PC-9 (cell line): ENCODE results near the gene YWHAB. TPM values are rescaled to one million over a fixed set of nuclear protein-coding genes. Genes with fewer than 3 reads are reported as not detected.

Experiments
- BruUV-seq: library from RNA; stranded (reverse); fragments of 400-500 nt; replicated peaks from 2 replicates; lab custom pipeline; 2021; lab: Mats Ljungman, UMichigan
- CTCF ChIA-PET: fragments of 300-600 bp; sonication (Branson Sonifier 250); formaldehyde crosslinking; loops from one replicate; lab custom pipeline; 2022; ENCODE audit warnings: antibody characterized with exemption; lab: Charles Lee
- POLR2A ChIA-PET: fragments of 300-600 bp; sonication (Branson Sonifier 250); formaldehyde crosslinking; loops from one replicate; lab custom pipeline; 2022; ENCODE audit warnings: antibody characterized with exemption; ENCODE audit not compliant: unreplicated experiment; lab: Charles Lee
- DNase-seq, 2 experiments: peaks; one replicate each; pipeline versions ENCODE4 v3.0.0 to v3.0.0-alpha.2; 2015 to 2022; ENCODE audit warnings: mixed read lengths in 1 of 2
- H2AFZ ChIP-seq: fragments of 200-600 bp; sonication (generic); 2 replicates; pipeline ENCODE4 v1.8.1; 2017; ENCODE audit warnings: antibody characterized with exemption
- H3F3A ChIP-seq: fragments of 200-600 bp; sonication (generic); 2 replicates; pipeline ENCODE4 v1.8.1; 2017; ENCODE audit warnings: antibody characterized with exemption, mild to moderate bottlenecking, low read depth; ENCODE audit not compliant: insufficient read depth
- H3K27ac ChIP-seq: fragments of 200-600 bp; sonication (generic); 2 replicates; pipeline ENCODE4 v1.6.1; 2016; ENCODE audit warnings: mixed run types
- H3K27me3 ChIP-seq: fragments of 200-600 bp; sonication (generic); 2 replicates; pipeline ENCODE4 v1.6.1; 2016; ENCODE audit warnings: low read depth, mixed run types; ENCODE audit not compliant: insufficient read depth
- H3K36me3 ChIP-seq: fragments of 200-600 bp; sonication (generic); 2 replicates; pipeline ENCODE4 v1.6.1; 2016; ENCODE audit warnings: low read depth, mixed run types
- H3K4me1 ChIP-seq: fragments of 200-600 bp; sonication (generic); replicated peaks from 2 replicates; pipeline ENCODE4 v1.6.1; 2016; ENCODE audit warnings: mixed run types; ENCODE audit not compliant: insufficient read depth
- H3K4me2 ChIP-seq: fragments of 200-600 bp; sonication (generic); 2 replicates; pipeline ENCODE4 v1.6.1; 2017; ENCODE audit warnings: mixed run types
- H3K4me3 ChIP-seq: fragments of 200-600 bp; sonication (generic); 2 replicates; pipeline ENCODE4 v1.6.1; 2016; ENCODE audit warnings: mixed run types
- H3K79me2 ChIP-seq: fragments of 200-600 bp; sonication (generic); 2 replicates; pipeline ENCODE4 v1.6.1; 2017; ENCODE audit warnings: low read depth, mixed run types
- H3K9me2 ChIP-seq: fragments of 200-600 bp; sonication (generic); 2 replicates; pipeline ENCODE4 v1.8.1; 2017; ENCODE audit warnings: mild to moderate bottlenecking; ENCODE audit not compliant: insufficient read depth
- H3K9me3 ChIP-seq: fragments of 200-600 bp; sonication (generic); 2 replicates; pipeline ENCODE4 v1.8.1; 2016; ENCODE audit warnings: low read depth; ENCODE audit not compliant: insufficient read depth
- H4K20me1 ChIP-seq: fragments of 200-600 bp; sonication (generic); 2 replicates; pipeline ENCODE4 v1.8.1; 2017; ENCODE audit not compliant: insufficient read depth
- EZH2 ChIP-seq: fragments of 200-600 bp; sonication (generic); IDR thresholded peaks from 2 replicates; pipeline ENCODE4 v1.8.0; 2017; ENCODE audit warnings: antibody characterized with exemption, low read depth
- intact Hi-C: fragments of 100-400 bp; cut with micrococcal nuclease; formaldehyde crosslinking; loops from one replicate; pipeline ENCODE4 v1.10.0; 2022; ENCODE audit not compliant: unreplicated experiment
- total RNA-seq: library from RNA; stranded (reverse); gene quantifications from 2 replicates; pipeline ENCODE4 v1.2.3, GENCODE V29; 2021
- TF ChIP-seq, protein P1 (sequence below): fragments of 200-600 bp; sonication (generic); conservative IDR thresholded peaks from 2 replicates; pipeline ENCODE4 v1.6.1; 2017; ENCODE audit warnings: mixed run types, antibody characterized with exemption, mild to moderate bottlenecking, moderate library complexity

YWHAB gene
- total RNA-seq, 1 experiment from 2014 or later, result 249 TPM

DNA sequence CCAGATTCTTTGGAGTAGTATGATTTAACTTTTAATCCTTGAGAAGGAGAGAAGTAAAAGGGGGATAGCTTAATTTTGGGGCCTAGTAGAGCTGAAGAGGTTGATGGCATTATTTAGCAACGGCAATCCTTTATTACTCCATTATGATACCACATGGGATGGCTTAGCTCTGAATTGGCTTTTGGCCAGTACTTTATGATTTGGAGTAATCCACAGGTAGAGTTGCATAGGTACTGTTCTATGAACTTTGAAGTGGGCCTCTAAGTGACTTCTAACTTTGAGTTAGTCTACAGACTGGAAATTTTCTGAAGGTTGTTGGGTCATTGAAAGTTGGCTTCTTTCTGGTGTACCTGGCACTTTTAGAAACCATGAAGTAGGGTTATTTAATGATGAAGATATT lies 11.6 kb downstream of the YWHAB start:
- peaks cover 100% of the 10 kb centered on the region for H4K20me1 ChIP-seq
- intact Hi-C loops, result no loop called here
- H2AFZ ChIP-seq, result no peak overlapping the region
- H3K4me2 ChIP-seq, result no peak overlapping the region
- H3K79me2 ChIP-seq, result peaks cover 100% of the 10 kb centered on the region
- peaks cover 41% of the 10 kb centered on the region for H3K36me3 ChIP-seq
- H3K9me2 ChIP-seq, result no peaks in the 10 kb centered on the region
- ChIA-PET POLR2A (no interaction called here), CTCF (no interaction called here)
- DNase-seq, result no peak
- peaks cover 8% of the 10 kb centered on the region for H3K4me1 ChIP-seq
- no peak overlapping the region for H3K4me3 ChIP-seq
- no TSS peak for BruUV-seq
- no peaks in the 10 kb centered on the region for H3K27me3 ChIP-seq
- TF ChIP-seq EZH2, result no peak
- TF ChIP-seq, protein P1, sequence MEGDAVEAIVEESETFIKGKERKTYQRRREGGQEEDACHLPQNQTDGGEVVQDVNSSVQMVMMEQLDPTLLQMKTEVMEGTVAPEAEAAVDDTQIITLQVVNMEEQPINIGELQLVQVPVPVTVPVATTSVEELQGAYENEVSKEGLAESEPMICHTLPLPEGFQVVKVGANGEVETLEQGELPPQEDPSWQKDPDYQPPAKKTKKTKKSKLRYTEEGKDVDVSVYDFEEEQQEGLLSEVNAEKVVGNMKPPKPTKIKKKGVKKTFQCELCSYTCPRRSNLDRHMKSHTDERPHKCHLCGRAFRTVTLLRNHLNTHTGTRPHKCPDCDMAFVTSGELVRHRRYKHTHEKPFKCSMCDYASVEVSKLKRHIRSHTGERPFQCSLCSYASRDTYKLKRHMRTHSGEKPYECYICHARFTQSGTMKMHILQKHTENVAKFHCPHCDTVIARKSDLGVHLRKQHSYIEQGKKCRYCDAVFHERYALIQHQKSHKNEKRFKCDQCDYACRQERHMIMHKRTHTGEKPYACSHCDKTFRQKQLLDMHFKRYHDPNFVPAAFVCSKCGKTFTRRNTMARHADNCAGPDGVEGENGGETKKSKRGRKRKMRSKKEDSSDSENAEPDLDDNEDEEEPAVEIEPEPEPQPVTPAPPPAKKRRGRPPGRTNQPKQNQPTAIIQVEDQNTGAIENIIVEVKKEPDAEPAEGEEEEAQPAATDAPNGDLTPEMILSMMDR, result no peak
- H3K27ac ChIP-seq, result no peak overlapping the region
- peaks cover 21% of the 10 kb centered on the region for H3F3A ChIP-seq
- no peaks in the 10 kb centered on the region for H3K9me3 ChIP-seq

DNA sequence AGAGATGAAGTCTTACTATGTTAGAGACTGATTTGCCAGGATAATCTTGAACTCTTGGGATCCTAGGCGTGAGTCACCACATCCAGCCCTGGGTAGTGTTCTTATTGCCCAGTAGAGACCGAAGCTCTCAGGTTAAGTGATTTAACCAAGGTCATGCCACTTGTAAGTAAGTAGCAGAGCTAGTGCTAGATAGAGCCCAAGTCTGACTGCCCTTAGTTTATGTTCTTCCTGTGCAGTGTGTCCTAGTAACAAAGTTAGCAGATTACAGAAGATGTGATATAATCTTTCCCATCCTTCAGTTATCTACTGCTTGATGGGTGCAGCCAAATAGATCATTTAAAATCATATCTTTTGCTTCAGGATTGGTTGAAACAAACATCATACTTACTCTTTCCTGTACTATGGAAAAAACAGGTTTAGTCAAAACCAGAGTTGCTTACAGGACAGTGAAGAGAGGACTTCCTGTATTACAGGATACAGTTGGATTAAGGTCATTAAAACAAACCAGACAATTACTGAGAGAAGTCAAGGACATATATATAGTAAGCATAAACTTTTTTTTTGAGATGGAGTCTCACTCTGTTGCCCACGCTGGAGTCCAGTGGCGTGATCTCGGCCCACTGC lies 14.8 kb downstream of the YWHAB start:
- Histone ChIP-seq H3F3A (peaks cover 25% of the 10 kb centered on the region), H3K27me3 (no peaks in the 10 kb centered on the region), H3K9me3 (no peaks in the 10 kb centered on the region), H3K4me1 (peaks cover 8% of the 10 kb centered on the region; the same call in 1 of the 2 replicates), H2AFZ (no peak overlapping the region), H3K4me3 (no peak overlapping the region), H4K20me1 (peaks cover 86% of the 10 kb centered on the region), H3K9me2 (no peaks in the 10 kb centered on the region), H3K4me2 (no peak overlapping the region), H3K27ac (no peak overlapping the region), H3K36me3 (peaks cover 51% of the 10 kb centered on the region), H3K79me2 (peaks cover 74% of the 10 kb centered on the region)
- no TSS peak for BruUV-seq
- ChIA-PET CTCF (no interaction called here), POLR2A (no interaction called here)
- intact Hi-C loops, result no loop called here
- DNase-seq, result no peak
- TF ChIP-seq EZH2, result no peak
- TF ChIP-seq, protein P1, result no peak

DNA sequence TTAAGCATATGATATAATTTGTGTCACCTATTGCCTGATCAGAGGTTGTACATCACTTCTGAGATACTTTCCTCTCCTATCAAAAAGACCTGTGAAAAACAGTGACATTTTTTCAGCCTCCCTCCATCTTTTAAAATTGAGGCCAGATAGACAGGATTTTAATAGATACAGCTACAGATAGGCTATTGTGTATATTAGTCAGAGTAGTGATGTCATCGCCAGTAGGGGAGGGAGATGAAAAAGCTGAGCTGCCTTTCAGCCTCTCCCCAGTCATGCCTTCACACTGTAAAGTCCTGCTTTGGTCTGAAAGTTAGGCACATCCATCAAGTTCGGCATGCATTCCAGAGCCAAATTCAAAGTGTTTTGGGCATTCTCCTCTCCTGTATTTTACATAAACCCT lies 16.5 kb downstream of the YWHAB start:
- ChIA-PET POLR2A (no interaction called here), CTCF (no interaction called here)
- Histone ChIP-seq H2AFZ (no peak overlapping the region), H3K9me3 (no peaks in the 10 kb centered on the region), H3K79me2 (peaks cover 57% of the 10 kb centered on the region), H3K27ac (no peak overlapping the region), H3F3A (peaks cover 38% of the 10 kb centered on the region; the same call in 1 of the 2 replicates), H3K4me2 (no peak overlapping the region), H4K20me1 (peaks cover 73% of the 10 kb centered on the region), H3K4me3 (no peak overlapping the region), H3K27me3 (no peaks in the 10 kb centered on the region), H3K9me2 (no peaks in the 10 kb centered on the region), H3K36me3 (peaks cover 62% of the 10 kb centered on the region), H3K4me1 (no peaks in the 10 kb centered on the region)
- BruUV-seq, result no TSS peak
- no peak for DNase-seq
- TF ChIP-seq EZH2, result no peak
- TF ChIP-seq, protein P1, result no peak
- intact Hi-C loops, result no loop called here
